IPS DF 4.7 (cell line): Measurements from ENCODE around the gene SGF29.
"Not testable (repeated sequence)": the region's sequence is repeated elsewhere in the genome, so short reads cannot be mapped to it uniquely, and the experiment has no call there.

Experiments
- DNase-seq: peaks from one replicate; pipeline ENCODE4 v3.0.0-alpha.2; 2013; ENCODE audit warnings: low spot score; ENCODE audit errors: extremely low read depth

The SGF29 gene

GRCh38 chr16:28595451-28595850 lies 41.7 kb downstream of the SGF29 start:
- not testable (repeated sequence) for DNase-seq

GRCh38 chr16:28596115-28596630 lies 42.5 kb downstream of the SGF29 start:
- no peak for DNase-seq

- DNase-seq: no peak
These were observed 43.3 kb downstream of the SGF29 start, which contains the start of gene SULT1A2 for GRCh38 chr16:28596840-28597691. SULT1A2 (minus strand) TSS chr16:28597050; CDS start chr16:28595930, 1,120 bp downstream.

DNA sequence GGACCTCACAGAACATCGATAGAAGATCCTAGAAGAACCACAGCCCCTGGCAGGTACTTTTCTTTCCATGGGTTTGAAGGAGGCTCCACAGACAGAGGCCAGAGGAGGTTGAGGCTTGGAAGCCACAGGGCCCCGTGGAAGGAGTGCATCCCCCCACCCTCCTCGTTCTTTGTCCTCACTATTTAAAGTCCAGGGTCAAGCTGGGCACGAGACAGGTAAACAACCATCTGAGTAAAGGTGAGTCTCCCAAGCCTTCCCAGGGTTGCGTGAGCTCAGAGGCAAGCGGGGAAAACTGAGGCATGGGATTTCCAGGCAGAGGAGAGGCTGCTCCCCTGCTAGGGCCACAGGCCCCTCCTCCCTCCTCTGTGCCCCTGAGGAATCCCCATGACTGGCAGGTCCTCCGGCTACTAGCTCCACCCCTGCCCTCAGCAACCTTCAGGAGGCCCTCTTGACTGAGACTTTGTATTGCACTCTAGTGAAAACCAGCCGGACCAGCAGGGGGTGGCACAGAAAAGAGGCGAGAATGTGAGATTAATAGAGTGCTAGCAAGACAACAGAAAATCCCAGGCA lies 44.1 kb downstream of the SGF29 start:
- no peak for DNase-seq

- DNase-seq: not testable (repeated sequence)
These were observed 45.9 kb downstream of the SGF29 start for GRCh38 chr16:28599377-28600285.

GRCh38 chr16:28600965-28601364 lies 47.2 kb downstream of the SGF29 start:
- not testable (repeated sequence) for DNase-seq

GRCh38 chr16:28601589-28601988 lies 47.9 kb downstream of the SGF29 start:
- not testable (repeated sequence) for DNase-seq

DNA sequence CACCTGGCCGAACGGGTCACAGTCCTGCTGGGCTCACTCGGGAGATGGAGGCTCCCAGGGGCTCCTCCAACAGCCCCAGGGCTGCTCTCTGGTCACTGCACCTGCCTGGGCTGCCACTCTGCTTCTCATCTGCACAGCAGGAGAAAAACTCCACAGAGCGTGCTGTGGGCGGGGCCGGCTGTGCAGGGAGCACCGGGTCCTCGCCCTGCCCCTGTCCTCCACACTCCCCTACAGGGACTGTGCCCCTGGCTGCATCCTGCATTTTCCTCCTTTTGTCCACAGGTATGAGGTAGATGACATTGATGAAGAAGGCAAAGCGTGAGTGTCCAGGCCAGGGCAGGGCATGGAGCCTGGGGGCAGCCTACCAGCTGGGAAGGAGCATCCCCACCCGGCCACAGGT lies 48.3 kb downstream of the SGF29 start:
- not testable (repeated sequence) for DNase-seq

- DNase-seq: no peak
These were observed 48.8 kb downstream of the SGF29 start for GRCh38 chr16:28602529-28602928.

- no peak for DNase-seq
These were observed 49.9 kb downstream of the SGF29 start for GRCh38 chr16:28603381-28604185.

- no peak for DNase-seq
These were observed 50.5 kb downstream of the SGF29 start for GRCh38 chr16:28604186-28604565.

DNA sequence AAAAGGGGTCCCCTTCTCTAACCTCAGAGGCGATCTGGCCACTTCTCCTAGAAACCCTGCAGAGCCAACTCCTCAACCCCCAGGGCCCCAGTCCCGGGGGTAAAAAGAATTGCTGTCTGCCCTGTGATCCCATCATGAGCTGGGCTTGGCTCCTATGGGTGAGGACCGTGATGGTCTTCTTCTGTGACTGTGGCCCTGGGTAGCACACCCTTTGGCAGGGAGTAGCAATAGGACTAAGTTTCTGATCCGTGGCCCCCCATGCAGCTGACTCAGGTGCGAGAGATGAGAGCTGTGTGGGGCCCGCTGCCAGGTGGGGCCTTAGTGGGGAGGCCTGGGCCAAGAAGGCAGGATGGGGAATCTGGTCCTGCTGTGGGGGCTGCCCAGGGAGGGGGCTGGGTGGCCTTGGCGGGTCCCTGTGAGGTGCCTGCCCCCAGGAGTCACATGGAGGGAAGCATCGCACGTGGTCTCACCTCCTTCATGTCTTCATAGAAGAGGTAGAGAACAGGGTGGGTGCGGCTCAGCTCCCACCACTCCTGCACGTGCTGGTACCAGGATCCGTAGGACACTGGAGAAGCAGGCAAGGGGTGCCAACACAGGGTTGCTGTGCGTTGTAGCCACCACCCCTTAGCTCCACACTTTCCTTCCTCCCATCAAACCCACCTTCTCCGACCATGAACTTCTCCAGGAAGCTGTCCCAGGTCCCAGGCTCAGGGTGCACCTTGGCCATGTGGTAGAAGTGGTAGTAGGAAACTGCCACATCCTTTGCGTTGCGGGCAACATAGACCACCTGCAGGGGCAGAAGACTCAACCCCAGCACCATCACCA lies 52.8 kb downstream of the SGF29 start:
- DNase-seq: no peak

GRCh38 chr16:28607116-28607623 lies 53.5 kb downstream of the SGF29 start:
- DNase-seq: no peak

DNA sequence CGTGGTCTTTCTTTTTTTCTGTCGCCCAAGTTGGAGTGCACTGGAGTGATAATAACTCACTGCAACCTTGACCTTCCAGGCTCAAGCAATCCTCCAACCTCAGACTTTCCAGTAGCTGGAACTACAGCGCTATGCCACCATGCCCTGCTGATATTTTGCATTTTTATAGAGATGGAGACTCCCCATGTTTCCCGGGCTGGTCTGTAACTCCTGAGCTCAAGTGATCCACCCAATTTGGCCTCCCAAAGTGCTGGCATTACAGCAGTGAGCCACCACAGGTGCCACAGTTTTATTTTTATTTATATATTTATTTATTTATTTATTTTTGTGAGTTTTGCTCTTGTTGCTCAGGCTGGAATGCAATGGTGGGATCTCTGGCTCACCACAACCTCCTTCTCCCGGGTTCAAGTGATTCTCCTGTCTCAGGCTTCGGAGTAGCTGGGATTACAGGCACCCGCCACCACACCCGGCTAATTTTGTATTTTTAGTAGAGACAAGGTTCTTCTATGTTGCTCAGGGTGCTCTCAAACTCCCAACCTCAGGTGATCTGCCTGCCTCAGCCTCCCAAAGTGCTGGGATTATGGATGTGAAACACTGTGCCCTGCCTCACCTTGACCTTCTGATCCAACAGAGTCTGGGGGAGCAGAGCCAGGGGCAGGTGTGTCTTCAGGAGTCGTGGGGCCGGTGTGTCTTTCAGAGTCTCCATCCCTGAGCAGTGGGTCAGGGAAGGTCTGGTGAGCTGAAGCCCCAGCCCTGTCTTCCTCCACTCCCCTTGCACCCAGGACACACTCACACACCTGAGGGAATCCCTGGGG lies 54.2 kb downstream of the SGF29 start:
- DNase-seq: not testable (repeated sequence)

DNA sequence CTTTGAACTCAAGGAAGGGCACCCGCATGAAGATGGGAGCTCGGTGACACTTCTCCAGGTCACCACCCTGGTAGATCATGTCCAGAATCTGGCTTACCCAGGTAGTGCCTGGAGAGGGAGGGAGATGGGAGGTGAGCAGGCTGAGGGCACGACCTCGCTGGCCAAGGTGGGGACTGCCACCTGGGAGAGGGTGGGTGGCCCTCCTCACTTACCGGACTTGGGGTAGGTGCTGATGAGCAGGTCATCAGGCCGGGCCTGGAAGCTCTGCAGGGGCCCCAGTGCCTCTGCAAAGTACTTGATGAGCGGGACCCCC lies 54.7 kb downstream of the SGF29 start:
- not testable (repeated sequence) for DNase-seq

GRCh38 chr16:28608867-28609596 lies 55.3 kb downstream of the SGF29 start:
- DNase-seq: not testable (repeated sequence)

GRCh38 chr16:28609631-28610594 lies 56.2 kb downstream of the SGF29 start, which contains the start of gene SULT1A1:
SULT1A1 (minus strand) TSS chr16:28610044; CDS start chr16:28608855, 1,189 bp downstream.
- no peak for DNase-seq
